Measurements from ENCODE around the gene ANKRD44.
"Not testable (repeated sequence)": the region's sequence is repeated elsewhere in the genome, so short reads cannot be mapped to it uniquely, and the experiment has no call there.

ANKRD44 gene

DNA sequence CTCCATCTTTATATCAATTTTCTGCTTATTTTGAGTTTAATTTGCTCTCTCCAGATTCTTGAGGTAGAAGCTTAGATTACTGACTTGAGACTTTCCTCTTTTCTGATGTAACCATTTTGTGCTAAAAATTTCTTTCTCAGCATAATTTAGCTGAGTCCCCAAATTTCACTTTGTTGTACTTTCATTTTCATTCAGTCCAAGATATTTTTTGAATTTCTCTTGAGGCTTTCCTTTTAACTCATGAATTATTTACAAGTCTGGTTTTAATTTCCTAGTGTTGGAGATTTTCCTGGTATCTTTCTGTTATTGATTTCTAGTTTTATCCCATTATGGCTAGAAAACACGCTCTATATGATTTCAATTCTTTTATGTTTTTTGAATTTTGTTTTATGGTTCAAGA, 239.4 kb downstream of the ANKRD44 start:
- FAIRE-seq, result no peak

DNA sequence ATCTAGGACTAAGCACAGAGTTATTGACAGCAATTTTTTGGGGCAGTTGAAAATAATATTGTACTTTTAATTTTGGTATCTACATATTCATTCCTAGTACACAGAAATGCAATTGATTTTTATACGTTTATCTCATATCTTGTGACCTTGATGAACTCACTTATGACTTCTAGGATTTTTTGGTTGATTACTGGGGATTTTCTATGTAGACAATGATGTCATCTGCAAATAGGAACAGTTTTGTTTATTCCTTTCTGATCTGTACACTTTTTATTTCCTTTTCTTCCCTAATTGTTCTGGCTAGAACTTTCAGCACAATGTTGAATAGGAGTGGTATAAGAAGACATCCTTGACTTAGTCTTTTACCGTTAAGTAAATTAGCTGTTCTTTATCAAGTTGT, 240.6 kb downstream of the ANKRD44 start:
- no peak for FAIRE-seq

DNA sequence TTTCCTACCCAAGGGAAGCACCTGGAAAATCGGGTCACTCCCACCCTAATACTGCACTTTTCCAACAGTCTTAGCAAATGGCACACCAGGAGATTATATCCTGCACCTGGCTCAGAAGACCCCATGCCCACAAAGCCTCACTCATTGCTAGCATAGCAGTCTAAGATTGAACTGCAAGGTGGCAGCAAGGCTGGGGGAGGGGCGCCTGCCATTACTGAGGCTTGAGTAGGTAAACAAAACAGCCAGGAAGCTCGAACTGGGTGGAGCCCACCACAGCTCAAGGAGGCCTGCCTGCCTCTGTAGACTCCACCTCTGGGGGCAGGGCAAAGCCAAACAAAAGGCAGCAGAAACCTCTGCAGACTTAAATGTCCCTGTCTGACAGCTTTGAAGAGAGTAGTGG, 248.0 kb downstream of the ANKRD44 start:
- FAIRE-seq, result not testable (repeated sequence)

DNA sequence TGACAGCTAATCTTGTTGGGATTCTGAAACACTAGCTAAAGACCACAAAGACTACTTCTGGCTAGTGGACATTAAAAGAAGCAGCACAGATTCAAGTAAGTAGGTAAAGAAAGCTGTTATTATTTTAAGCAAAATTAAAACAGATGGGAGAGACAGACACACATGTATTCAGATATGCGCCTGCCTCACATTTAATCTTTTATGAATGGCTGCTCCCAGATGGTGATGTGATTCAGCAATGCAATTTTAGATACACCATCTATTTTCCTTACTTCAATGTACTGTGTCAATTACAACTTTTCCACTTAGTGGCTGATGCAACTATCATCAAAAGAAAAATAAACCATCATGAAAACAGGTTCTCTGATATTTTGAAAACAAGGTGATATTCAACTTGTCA, 251.1 kb downstream of the ANKRD44 start:
- no peak for FAIRE-seq

DNA sequence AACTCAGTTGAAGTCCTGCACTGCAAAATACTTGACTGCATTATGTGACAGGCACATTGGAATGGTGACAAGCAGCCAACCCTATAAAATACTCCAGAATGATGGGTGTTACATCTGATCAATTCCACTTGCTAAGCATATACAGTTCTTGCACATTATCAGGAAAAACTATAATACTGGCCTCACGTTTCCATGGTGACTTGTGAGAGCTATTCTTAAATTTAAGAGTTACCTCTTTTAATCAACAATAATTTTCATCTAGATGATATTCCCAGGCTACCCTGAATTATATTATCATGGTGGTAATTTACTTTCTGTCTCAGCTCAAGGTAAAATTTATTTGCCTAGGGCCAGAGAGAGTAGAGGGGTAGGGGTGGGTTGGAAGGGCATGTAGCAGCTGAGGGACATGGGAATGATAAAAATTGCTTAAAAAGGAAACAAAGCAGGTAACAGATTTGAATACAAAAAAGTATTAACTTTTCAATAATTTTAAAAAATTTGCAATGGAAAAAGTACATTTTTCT, 251.7 kb downstream of the ANKRD44 start:
- no peak for FAIRE-seq

DNA sequence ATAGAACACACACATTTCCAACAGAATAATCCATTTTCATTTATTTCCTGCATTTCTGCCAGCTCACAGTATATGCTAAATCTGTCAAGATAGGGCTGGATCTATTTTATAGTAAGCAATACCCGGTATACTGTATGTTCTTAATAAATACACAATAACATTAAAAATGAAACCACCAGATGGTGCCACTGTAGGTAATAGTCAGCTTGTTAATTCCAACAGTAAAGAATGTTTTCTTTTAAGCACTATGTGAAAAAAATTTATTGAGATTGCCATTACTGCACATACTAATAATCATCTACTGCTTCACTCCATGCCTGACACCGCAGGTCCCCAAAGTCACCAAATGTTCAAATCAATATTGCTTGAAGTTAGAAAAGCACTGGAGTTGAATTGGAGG, 252.6 kb downstream of the ANKRD44 start:
- FAIRE-seq, result no peak

DNA sequence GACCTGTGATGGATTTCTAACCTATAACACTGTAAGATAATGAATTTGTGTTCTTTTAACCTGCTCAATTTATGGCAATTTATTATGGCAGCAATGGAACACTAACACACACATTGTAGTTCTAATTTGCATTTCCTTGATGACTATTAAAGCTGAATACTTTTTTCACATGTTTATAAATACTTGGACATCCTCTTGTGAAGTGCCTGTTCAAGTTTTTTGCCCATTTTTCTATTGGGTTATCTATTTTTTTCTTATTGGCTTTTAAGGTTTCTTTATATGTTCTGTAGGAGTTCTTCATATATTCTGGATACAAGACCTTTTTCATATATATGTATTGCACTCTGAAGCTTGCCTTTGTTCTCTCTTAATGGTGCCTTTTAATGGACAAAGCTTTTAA, 255.5 kb downstream of the ANKRD44 start:
- no peak for FAIRE-seq

DNA sequence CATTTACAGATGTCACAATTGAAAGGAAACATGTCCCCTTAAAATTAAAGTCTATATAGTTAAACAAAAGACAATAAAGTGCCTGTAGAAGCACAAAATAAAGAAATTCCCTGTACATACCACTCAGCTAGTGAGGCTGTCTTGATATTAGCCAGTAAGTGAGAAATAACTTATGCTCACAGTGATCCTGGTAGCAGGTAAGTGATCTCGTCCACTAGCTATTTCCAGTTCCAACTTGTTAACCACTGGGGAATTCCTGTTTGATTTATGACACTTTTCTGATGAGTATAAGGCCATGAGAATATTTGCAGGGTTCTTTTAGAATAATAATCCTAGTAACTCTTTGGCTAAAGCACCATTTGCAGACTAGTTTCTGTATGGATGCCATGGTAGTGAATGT, 256.1 kb downstream of the ANKRD44 start:
- FAIRE-seq, result no peak

DNA sequence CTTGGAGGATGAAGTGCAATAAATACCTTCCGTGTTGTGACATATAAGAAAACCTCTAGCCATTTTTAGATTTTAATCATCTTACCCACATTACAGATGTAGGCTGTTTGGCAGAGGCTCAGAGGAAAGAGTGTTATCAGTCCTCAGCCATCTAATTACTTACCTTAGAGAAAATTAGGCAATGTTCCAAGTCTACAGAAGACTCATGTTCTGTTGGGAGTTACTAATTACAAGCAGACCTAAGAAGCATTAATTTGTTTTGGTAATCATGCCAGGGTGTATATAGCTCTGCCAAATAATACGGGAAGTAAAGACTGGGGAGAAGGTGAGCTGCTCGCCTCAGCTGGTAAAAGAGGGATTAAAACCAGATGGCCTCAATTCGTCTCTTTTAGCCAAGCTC, 258.2 kb downstream of the ANKRD44 start:
- no peak for FAIRE-seq

DNA sequence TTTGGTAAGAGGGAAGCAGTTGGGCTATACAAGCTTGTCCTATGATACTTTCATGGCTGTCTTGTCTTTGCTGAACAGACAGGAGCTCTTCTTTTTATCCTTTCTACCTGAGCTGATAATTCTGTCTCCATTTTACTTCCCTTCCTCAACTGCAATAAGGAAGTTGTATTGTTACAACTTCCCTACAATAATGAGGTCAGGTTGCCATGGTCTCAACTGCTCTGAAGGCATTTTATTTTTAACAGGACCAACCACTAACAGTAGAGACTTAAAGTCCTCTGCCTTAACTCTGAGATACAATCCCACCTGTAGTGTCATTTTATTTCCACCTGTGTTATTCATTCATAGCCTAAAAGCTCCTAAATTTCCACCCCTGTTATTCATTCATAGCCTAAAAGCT, 265.5 kb downstream of the ANKRD44 start:
- FAIRE-seq, result no peak

DNA sequence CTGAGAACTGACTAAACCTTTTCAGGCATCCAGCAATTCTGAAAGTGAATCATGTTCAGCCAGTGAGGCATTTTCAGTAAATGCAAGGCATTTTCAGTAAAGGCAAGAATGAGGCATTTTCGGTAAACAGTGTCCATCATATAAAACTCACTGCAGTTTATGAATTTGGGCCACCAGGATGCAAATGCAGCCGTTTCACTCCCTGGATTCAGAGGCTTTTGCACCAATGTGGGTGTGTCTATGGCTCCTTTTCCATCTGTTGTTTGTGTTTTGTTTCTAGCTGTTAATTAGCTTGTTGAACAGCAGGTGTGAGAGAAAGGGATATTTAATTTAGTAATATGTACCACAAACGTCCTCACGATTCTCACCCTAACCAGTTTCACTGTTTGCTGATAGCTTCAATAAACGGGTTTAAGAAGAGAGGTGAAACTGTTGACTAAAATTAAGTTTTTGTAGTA, 267.8 kb downstream of the ANKRD44 start:
- FAIRE-seq, result no peak

DNA sequence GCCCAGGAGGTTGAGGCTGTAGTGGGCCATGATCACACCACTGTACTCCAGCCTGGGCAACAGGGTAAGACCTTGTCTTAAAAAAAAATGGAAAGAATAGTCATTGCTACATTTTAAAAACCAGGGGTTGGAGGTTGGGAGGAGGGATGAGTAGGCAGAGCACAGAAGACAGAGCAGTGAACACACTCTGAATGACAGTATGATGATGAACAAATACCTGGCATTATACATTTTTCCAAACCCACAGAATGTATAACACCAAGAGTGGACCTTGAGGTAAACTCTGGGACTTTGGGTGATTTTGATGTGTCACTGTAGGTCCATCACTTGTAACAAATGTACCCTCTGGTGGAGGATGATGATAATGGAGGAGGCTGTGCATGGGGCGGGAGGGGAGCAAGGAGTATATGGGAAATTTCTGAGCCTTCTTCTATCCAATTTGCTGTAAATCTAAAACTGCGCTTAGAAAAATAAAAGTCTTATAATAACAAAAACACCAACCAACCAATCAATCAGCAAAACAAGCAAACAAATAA, 272.6 kb downstream of the ANKRD44 start:
- FAIRE-seq, result no peak

DNA sequence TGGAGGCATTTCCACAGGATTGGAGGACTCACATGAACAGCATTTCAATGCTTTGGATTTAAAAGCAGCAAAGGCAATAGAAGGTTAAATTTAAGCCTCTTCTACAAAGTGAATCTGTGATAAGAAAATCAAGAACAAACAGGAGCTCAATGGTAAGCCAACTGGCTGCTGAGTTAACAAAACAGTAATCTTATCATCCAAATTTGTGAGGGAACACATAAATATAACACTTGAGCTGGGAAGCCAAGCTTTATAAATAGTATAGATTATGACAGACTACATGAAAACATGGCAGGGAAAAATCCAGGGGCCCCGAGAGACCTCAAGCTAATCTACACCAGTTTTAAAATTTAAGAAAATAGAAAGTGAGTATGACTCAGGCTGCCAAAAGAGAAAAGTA, 275.6 kb downstream of the ANKRD44 start:
- FAIRE-seq, result no peak

DNA sequence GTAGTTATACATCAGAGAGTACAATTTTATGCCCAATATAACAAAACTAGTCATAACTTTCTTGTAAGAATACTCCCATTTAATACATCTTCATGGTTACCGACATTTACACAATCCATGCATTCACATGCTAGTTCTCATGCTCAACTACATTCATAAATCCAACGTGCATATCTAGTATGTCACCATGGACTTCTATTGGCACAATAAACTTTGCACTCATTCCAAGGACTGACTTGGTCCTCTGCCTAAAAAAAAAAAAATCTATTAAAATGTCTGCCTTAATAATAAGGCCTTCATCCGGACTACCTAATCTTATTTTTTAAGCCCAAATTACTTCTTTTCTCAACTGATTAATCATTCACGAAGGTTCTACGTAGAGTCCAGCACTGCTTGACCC, 276.3 kb downstream of the ANKRD44 start:
- FAIRE-seq, result no peak

DNA sequence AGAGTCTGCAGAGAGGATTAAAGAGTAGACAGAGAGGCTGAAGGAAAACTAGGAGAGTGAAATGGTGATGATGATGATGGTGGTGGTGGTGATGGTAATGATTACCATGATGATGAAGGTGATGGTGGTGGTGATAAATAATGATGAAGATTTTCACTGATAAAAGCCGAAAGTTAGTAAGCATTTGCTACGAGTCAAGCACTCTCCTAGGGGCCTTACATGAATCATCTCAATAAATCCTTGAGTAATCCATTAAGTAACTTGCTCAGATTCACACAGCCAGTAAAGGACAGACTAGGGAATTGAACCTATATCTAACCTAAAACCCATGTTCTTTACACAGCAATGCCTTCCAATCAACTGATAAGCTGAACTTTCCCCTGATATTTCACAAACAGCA, 277.4 kb downstream of the ANKRD44 start:
- no peak for FAIRE-seq

DNA sequence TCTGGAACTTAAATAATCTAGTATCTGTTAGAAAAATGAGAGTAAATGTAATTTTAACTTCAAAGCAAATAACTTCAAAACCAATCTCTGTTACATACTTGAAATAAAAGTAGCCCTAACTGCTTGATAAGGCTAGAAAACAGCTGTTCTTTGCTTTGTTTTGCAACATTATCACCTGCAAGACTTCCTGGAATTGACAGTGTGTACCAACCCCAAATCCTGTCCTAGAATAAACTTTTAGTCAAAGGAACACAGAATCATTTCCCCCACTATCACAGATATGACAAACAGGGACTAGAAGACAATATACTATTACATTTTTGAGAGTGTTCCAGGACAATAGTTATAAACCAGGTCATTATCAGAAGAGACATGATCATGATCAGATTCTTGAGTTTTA, 278.8 kb downstream of the ANKRD44 start:
- FAIRE-seq, result no peak

DNA sequence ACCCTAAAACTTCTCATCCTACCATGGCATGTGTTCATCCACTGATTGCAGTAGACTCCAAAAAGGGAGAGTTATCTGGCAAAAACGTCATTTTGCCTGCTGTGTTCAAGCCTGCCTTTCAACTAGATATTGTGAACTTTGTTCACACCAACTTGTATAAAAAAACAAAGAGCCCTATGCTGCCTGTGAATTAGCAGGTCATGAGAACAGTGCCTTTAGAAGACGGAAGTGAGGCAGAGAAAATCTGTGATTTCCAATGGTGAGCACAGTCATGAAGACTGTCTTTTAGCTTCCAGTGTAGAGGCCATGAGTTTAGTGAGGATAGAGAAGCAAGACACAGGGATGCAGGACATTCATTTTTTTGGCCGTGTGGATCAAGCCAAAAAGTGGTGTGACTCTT, 280.5 kb downstream of the ANKRD44 start:
- FAIRE-seq, result no peak

DNA sequence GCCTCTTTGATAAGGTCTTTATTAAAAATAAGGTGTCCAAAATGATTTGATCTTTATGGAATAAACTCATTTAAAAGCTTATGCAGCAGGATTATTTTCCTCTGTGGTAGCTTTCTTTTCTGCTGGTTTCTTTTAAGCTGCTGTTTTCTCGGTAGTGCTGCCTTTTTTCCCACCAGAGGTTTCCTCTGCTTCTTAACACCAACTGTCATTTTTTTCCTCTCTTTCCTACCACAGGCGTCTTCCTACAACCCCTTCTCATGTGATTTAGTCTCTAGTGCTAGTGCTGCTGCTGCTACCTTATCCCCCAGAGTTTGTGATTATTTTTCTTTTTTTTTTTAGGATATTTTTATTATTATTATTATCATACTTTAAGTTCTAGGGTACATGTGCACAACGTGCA, 281.9 kb downstream of the ANKRD44 start:
- no peak for FAIRE-seq

DNA sequence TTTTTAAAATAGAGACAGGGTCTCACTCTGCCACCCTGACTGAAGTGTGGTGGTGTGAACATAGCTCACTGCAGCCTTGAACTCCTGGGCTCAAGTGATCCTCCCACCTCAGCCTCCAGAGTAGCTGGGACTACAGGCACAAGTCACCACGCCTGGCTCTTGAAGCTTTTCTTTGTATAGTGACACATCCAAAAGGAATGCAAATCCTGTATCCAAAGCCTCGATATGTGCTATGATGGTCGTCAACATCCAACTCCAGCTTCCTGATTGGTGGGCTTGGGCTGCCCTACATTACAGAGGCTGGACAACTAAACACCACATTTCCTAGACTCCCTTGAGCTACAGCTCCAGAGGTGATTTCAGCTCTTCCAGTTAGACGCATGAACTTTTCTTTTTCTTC, 282.4 kb downstream of the ANKRD44 start:
- FAIRE-seq, result no peak

DNA sequence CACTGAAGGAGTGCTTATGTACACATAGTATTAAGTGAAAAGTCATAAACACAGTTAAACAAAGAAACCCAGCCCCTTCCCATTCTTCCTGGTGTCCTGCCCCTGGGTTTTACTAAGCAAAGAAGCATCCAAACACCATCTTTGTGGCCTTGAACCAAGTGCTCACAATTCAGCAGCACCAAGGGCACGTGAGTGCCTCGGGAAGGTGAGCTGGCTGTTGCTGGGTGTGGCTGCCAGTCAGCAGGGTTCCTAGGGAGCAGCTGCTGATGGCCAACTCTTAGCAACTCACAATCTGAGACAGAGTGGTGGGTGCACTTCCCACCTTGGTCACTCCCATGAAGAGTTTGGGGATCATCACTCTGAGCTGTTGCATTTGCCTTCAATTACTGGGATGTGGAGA, 286.4 kb downstream of the ANKRD44 start:
- FAIRE-seq, result no peak

DNA sequence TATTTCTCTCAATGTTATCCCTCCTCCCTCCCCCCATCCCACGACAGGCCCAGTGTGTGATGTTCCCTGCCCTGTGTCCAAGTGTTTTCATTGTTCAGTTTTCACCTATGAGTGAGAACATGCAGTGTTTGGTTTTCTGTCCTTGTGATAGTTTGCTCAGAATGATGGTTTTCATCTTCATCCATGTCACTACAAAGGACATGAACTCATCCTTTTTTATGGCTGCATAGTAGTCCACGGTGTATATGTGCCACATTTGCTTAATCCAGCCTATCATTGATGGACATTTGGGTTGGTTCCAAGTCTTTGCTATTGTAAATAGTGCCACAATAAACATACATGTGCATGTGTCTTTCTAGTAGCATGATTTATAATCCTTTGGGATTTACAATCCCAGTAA, 289.7 kb downstream of the ANKRD44 start:
- not testable (repeated sequence) for FAIRE-seq

DNA sequence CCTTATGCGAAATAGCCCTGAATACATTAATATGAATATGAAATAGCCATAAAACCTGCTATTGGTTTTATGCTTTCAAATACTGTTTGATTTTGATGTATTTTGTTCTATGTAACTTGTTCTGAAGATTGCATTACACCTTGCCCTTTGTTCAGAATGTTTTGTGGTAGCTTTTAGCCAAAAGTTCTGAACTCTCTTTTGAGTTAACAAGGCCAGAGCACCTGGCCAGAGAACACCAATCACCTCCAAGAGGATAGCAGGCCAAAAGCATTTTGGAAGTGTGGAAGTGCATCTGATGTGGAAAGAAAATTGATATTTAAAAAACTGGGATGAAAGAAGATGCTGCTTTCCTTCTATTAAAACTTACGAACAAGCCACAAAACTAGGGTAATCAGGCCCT, 297.5 kb downstream of the ANKRD44 start:
- no peak for FAIRE-seq

DNA sequence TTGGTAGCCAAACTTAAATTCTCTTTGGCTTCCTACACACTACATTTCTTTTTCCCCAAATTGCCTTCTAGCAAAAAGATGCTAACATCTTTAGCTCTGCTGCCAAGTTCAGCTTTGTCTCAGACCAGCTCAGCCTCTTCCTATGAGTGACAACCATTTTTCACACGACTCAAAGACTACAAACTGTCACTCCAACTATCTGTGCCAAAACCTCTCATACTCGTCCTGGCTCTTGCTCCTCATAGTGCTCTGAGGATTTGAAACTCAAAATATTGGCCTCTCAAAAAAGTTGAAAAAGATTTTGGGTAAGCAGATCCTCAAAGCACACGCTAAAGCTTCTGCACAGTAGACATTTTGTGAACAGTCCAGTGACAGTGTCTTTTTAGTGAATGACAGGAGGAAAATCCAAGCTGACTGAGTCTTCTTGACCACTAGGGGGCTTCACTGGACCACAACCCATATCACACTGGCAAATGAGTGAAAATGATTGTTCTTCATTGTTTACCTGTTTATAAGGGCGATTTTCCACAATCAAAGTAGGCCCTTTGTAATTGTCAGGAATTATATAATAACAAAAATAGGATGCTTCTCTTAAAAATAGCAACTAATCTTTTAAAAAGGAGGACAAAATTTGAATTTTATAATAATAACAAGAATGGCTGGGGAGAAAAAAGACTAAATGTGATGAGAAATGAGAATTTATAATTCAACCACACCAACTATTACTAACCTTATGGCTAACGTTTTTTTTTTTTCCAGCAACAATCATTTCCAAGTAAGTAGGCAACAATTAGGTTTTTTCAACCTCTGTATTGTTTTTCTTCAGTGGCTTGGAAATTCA, 298.6 kb downstream of the ANKRD44 start:
- peak; percentile 76 for FAIRE-seq

DNA sequence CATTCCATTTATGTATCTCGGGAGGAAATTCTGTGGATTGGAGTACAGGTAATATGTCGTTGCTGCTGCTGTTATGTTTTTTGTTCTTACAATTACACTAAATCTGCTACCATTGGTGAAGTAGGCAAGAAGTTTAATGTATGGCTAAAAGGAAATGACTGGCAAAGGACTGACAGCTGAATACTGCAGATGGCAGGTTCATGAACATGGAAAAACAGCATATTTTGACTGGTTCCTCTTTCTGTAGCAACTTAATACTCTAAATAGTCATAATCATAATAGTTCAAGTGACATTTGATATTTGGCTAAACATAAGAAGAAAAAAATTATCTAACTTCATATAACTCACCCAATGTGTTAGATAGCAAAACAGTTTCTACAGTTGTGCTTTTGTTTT, 299.6 kb downstream of the ANKRD44 start:
- no peak for FAIRE-seq
